Esophagus mucosa (tissue), 1 donor: ENCODE measurements around the gene CATSPERZ. TPM values are rescaled to one million over a fixed set of nuclear protein-coding genes. Genes with fewer than 3 reads are reported as not detected.
A peak's percentile ranks its signal among the peaks of the same experiment; 100 is the strongest.
"Not testable (repeated sequence)": the region's sequence is repeated elsewhere in the genome, so short reads cannot be mapped to it uniquely, and the experiment has no call there.

ENCODE experiments used
- ATAC-seq: fragments of 200-7000 bp; cut with Tn5 transposase; one replicate; pipeline ENCODE4 v1.9.1; 2020
- total RNA-seq: library from RNA; stranded (reverse); gene quantifications from one replicate; pipeline ENCODE4 v1.2.4, GENCODE V29; 2023
- donor health status: DM: yes; HTN: yes; CAD: no.

CATSPERZ gene
- total RNA-seq, 1 donor from 2014 or later: 1.3 TPM

- ATAC-seq: peak; percentile 50
These were observed 4.3 kb downstream of the CATSPERZ start for GRCh38 chr11:64304316-64305072.

- ATAC-seq: peak; percentile 88
These were observed 5.0 kb downstream of the CATSPERZ start, which contains the start of gene ESRRA for GRCh38 chr11:64305075-64305690. TSS of gene ESRRA (plus strand) at chr11:64305524. CDS start at chr11:64307180, 1,656 bp downstream.

- peak; percentile 19 for ATAC-seq
These were observed 5.8 kb downstream of the CATSPERZ start for GRCh38 chr11:64305691-64306562.

GRCh38 chr11:64306563-64306875 is 6.4 kb downstream of the CATSPERZ start:
- no peak for ATAC-seq

GRCh38 chr11:64306876-64307622 is 6.9 kb downstream of the CATSPERZ start:
- ATAC-seq: no peak

- not testable (repeated sequence) for ATAC-seq
These were observed 7.6 kb downstream of the CATSPERZ start for GRCh38 chr11:64307795-64308194.

- ATAC-seq: no peak
These were observed 12.8 kb downstream of the CATSPERZ start for GRCh38 chr11:64312947-64313346.

GRCh38 chr11:64313491-64314145 is 13.5 kb downstream of the CATSPERZ start:
- no peak for ATAC-seq

- ATAC-seq: no peak
These were observed 14.1 kb downstream of the CATSPERZ start for GRCh38 chr11:64314146-64314804.

- no peak for ATAC-seq
These were observed 14.8 kb downstream of the CATSPERZ start for GRCh38 chr11:64314805-64315561.

- not testable (repeated sequence) for ATAC-seq
These were observed 15.7 kb downstream of the CATSPERZ start for GRCh38 chr11:64315667-64316526.

GRCh38 chr11:64316672-64317324 is 16.6 kb downstream of the CATSPERZ start:
- peak; percentile 14 for ATAC-seq

- peak; percentile 78 for ATAC-seq
These were observed 17.3 kb downstream of the CATSPERZ start, which contains the start of gene TRMT112 for GRCh38 chr11:64317325-64317960. TSS of gene TRMT112 (minus strand) at chr11:64317559. CDS start at chr11:64317526, 33 bp downstream.

GRCh38 chr11:64317961-64318765 is 18.0 kb downstream of the CATSPERZ start, which contains the start of gene PRDX5:
TSS of gene PRDX5 (plus strand) at chr11:64318121. CDS start at chr11:64318216, 95 bp downstream.
- ATAC-seq: peak; percentile 79

- ATAC-seq: no peak
These were observed 18.9 kb downstream of the CATSPERZ start for GRCh38 chr11:64318766-64319761.

GRCh38 chr11:64320556-64320955 is 20.4 kb downstream of the CATSPERZ start:
- ATAC-seq: no peak
